Measurements from ENCODE around the gene ADSS1.
A peak's percentile ranks its signal among the peaks of the same experiment; 100 is the strongest.

ADSS1 gene

GRCh38 chr14:104683653-104684448 is 40.2 kb upstream of the ADSS1 start:
- DNase-seq (ENCODE audit: low spot score): no peak
- TF ChIP-seq, protein P1, sequence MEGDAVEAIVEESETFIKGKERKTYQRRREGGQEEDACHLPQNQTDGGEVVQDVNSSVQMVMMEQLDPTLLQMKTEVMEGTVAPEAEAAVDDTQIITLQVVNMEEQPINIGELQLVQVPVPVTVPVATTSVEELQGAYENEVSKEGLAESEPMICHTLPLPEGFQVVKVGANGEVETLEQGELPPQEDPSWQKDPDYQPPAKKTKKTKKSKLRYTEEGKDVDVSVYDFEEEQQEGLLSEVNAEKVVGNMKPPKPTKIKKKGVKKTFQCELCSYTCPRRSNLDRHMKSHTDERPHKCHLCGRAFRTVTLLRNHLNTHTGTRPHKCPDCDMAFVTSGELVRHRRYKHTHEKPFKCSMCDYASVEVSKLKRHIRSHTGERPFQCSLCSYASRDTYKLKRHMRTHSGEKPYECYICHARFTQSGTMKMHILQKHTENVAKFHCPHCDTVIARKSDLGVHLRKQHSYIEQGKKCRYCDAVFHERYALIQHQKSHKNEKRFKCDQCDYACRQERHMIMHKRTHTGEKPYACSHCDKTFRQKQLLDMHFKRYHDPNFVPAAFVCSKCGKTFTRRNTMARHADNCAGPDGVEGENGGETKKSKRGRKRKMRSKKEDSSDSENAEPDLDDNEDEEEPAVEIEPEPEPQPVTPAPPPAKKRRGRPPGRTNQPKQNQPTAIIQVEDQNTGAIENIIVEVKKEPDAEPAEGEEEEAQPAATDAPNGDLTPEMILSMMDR (IDR thresholded peaks at IDR 0.05; ENCODE audit: extremely low read depth, insufficient read depth, missing control alignments): no peak
- in situ Hi-C loops (cut with MboI; ENCODE audit: low pct_unique_long_range_greater_than_20kb, low sequenced_read_pairs, unreplicated experiment): no loop called here

DNA sequence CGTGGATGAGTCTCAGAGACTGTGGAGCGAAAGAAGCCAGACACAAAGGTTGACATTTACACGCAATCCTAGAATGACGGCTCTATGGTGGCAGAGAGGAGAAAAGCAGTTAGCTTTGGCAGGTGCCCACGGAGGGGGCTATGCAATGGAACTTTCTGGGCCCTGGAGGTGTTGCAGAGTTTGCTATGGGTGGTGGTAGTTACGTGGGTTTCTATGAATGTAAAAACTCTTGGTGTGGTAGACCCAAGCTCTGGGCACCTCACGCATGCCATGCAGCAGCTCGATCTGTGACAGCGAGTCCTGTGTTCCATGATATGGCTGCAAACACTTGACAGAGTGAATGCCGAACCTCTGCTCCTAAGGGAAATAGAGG is 39.6 kb upstream of the ADSS1 start:
- TF ChIP-seq, protein P1 (IDR thresholded peaks at IDR 0.05; ENCODE audit: extremely low read depth, insufficient read depth, missing control alignments): no peak
- in situ Hi-C loops (cut with MboI; ENCODE audit: low pct_unique_long_range_greater_than_20kb, low sequenced_read_pairs, unreplicated experiment): no loop called here
- DNase-seq (ENCODE audit: low spot score): no peak

DNA sequence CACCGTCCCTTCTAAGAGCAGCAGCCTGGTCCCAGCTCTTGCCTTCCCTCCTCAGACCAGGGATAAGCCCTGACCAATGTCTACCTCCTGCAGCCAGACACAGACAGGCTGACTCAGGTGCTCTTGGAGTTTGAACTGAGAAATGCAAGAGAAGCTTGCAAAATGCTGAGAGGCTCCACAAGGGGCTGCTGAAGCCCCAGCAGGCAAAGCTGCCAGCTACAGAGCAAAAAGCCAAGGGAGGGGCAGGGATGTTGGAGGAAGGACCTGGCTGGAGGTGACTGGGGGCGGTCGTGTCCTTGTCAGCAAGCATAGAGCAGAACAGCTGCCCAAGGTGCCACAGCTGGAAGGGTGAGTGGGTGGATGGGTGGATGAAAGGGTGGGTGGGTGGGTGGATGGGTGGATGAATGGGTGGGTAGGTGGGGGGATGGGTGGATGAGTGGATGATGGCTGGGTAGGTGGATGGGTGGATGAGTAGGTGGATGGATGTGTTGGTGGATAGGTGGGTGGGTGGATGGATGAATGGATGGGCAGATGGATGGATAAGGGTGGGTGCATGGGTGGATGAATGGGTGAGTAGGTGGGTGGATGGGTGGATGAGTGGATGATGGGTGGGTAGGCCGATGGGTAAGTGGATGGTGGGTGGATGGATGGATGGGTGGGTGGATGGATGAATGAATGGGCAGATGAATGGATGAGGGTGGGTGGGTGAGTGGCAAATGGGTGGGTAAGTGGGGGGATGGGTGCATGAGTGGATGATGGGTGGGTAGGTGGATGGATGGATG is 38.6 kb upstream of the ADSS1 start:
- DNase-seq (ENCODE audit: low spot score): no peak

DNA sequence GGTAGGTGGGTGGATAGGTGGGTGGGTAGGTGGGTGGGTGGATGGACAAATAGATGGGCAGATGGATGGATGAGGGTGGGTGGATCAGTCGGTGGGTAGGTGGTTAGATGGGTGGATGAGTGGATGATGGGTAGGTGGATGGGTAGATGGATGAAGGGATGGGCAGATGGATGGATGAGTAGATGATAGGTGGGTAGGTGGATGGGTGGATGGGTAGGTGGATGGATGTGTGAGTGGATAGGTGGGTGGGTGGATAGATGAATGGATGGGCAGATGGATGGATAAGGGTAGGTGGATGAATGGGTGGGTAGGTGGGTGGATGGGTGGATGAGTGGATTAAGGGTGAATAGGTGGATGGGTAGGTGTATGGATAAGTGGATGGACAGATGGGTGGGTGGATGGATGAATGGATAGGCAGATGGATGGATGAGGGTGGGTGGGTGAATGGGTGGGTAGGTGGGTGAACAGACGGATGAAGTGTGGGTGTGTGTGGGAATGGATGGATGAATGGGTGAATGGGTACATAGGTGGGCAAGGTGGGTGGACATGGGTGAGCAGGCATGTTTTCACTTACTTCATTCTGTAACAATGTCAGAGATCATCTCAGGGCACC is 37.9 kb upstream of the ADSS1 start:
- TF ChIP-seq, protein P1 (IDR thresholded peaks at IDR 0.05; ENCODE audit: extremely low read depth, insufficient read depth, missing control alignments): no peak
- no peak for DNase-seq (ENCODE audit: low spot score)
- in situ Hi-C loops (cut with MboI; ENCODE audit: low pct_unique_long_range_greater_than_20kb, low sequenced_read_pairs, unreplicated experiment): no loop called here

More for the DNA sequence above, 38.6 kb upstream of the ADSS1 start:
- in situ Hi-C loops (cut with MboI; ENCODE audit: low pct_unique_long_range_greater_than_20kb, low sequenced_read_pairs, unreplicated experiment): no loop called here
- TF ChIP-seq, protein P1 (IDR thresholded peaks at IDR 0.05; ENCODE audit: extremely low read depth, insufficient read depth, missing control alignments): peak; percentile 7

GRCh38 chr14:104686624-104687517 is 37.2 kb upstream of the ADSS1 start:
- in situ Hi-C loops (cut with MboI; ENCODE audit: low pct_unique_long_range_greater_than_20kb, low sequenced_read_pairs, unreplicated experiment): no loop called here
- no peak for DNase-seq (ENCODE audit: low spot score)
- TF ChIP-seq, protein P1 (IDR thresholded peaks at IDR 0.05; ENCODE audit: extremely low read depth, insufficient read depth, missing control alignments): peak; percentile 0

Measured in GM13977 (cell line).